Stimulated activated CD8-positive, alpha-beta memory T cell treated with anti-CD3 and anti-CD28 coated beads, Interleukin-15, amount 100 ng/mL, for 24 hours (primary cell): Measurements from ENCODE around the gene EXOSC5.
A peak's percentile ranks its signal among the peaks of the same experiment; 100 is the strongest.
"Not testable (repeated sequence)": the region's sequence is repeated elsewhere in the genome, so short reads cannot be mapped to it uniquely, and the experiment has no call there.

Source experiments
- DNase-seq: peaks from one replicate; pipeline ENCODE4 v3.0.0-alpha.2; 2020; ENCODE audit warnings: low read depth

Gene EXOSC5

GRCh38 chr19:41397086-41398049 lies at the start of gene EXOSC5, which contains the start of gene BCKDHA:
EXOSC5 (minus strand) TSS chr19:41397359; CDS start chr19:41397328, 31 bp downstream.
BCKDHA (plus strand) TSS chr19:41397818; CDS start chr19:41397828, 10 bp downstream.
- peak; percentile 96 for DNase-seq

GRCh38 chr19:41445575-41445974 lies 48.4 kb upstream of the EXOSC5 start:
- DNase-seq, result no peak

GRCh38 chr19:41443813-41444455 lies 46.8 kb upstream of the EXOSC5 start:
- DNase-seq, result no peak

- no peak for DNase-seq
Measured at GRCh38 chr19:41442473-41443355, 45.6 kb upstream of the EXOSC5 start, which contains the start of gene ERICH4. ERICH4 (plus strand) TSS chr19:41443156; CDS start chr19:41443170, 14 bp downstream.

- DNase-seq, result no peak
Measured at GRCh38 chr19:41441321-41441945, 44.3 kb upstream of the EXOSC5 start.

- DNase-seq, result peak; percentile 64
Measured at GRCh38 chr19:41439441-41440222, 42.5 kb upstream of the EXOSC5 start, which contains the start of gene DMAC2. DMAC2 (minus strand) TSS chr19:41439912; CDS start chr19:41439899, 13 bp downstream.

GRCh38 chr19:41437944-41438574 lies 40.9 kb upstream of the EXOSC5 start:
- no peak for DNase-seq

GRCh38 chr19:41436674-41436951 lies 39.5 kb upstream of the EXOSC5 start:
- no peak for DNase-seq

- DNase-seq, result no peak
Measured at GRCh38 chr19:41435936-41436673, 38.9 kb upstream of the EXOSC5 start.

GRCh38 chr19:41435376-41435775 lies 38.2 kb upstream of the EXOSC5 start:
- DNase-seq, result not testable (repeated sequence)

GRCh38 chr19:41434450-41434849 lies 37.3 kb upstream of the EXOSC5 start:
- no peak for DNase-seq

GRCh38 chr19:41433171-41433570 lies 36.0 kb upstream of the EXOSC5 start:
- DNase-seq, result no peak

- DNase-seq, result no peak
Measured at GRCh38 chr19:41431426-41432386, 34.5 kb upstream of the EXOSC5 start.

- no peak for DNase-seq
Measured at GRCh38 chr19:41430922-41431321, 33.8 kb upstream of the EXOSC5 start.

- DNase-seq, result no peak
Measured at GRCh38 chr19:41428481-41428859, 31.3 kb upstream of the EXOSC5 start.

- DNase-seq, result peak; percentile 13
Measured at GRCh38 chr19:41427647-41428480, 30.7 kb upstream of the EXOSC5 start.

GRCh38 chr19:41426952-41427646 lies 29.9 kb upstream of the EXOSC5 start, which contains the start of gene B3GNT8:
B3GNT8 (minus strand) TSS chr19:41427374; CDS start chr19:41426778, 596 bp downstream.
- DNase-seq, result peak; percentile 8
